ENCODE measurements around the gene CDH6. TPM values are rescaled to one million over a fixed set of nuclear protein-coding genes. Genes with fewer than 3 reads are reported as not detected.

Gene CDH6
- total and polyA plus RNA-seq, 7 donors: under 0.01 to 6.9 (median 1.6) TPM; not detected in 1

DNA sequence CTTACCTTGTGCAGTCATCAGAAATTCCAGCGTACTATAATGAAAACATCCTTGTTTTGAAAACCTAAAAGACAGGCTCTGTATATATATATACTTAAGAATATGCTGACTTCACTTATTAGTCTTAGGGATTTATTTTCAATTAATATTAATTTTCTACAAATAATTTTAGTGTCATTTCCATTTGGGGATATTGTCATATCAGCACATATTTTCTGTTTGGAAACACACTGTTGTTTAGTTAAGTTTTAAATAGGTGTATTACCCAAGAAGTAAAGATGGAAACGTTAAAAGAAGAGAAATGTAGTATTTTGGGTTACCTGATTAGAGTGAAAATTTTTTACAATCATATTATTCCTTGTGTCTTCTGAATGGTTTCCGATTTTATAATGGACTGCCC, 131.4 kb downstream of the CDH6 start:
- TF ChIP-seq EP300 (IDR thresholded peaks at IDR 0.05) (no peak), POLR2A (IDR thresholded peaks at IDR 0.05) (no peak), POLR2AphosphoS5 (IDR thresholded peaks at IDR 0.05) (no peak)
- TF ChIP-seq, protein P1, sequence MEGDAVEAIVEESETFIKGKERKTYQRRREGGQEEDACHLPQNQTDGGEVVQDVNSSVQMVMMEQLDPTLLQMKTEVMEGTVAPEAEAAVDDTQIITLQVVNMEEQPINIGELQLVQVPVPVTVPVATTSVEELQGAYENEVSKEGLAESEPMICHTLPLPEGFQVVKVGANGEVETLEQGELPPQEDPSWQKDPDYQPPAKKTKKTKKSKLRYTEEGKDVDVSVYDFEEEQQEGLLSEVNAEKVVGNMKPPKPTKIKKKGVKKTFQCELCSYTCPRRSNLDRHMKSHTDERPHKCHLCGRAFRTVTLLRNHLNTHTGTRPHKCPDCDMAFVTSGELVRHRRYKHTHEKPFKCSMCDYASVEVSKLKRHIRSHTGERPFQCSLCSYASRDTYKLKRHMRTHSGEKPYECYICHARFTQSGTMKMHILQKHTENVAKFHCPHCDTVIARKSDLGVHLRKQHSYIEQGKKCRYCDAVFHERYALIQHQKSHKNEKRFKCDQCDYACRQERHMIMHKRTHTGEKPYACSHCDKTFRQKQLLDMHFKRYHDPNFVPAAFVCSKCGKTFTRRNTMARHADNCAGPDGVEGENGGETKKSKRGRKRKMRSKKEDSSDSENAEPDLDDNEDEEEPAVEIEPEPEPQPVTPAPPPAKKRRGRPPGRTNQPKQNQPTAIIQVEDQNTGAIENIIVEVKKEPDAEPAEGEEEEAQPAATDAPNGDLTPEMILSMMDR (IDR thresholded peaks at IDR 0.05): no peak
- Histone ChIP-seq H3K9me3 (no peaks in the 10 kb centered on the region), H3K4me3 (no peak overlapping the region), H3K27me3 (no peaks in the 10 kb centered on the region), H3K27ac (no peak overlapping the region), H3K36me3 (no peaks in the 10 kb centered on the region), H3K4me1 (no peaks in the 10 kb centered on the region)
- intact Hi-C loops (cut with DNase I): no loop called here
- WGBS, 2 donors: 79 to 87% methylated on average over 3 of the region's 3 CpGs
- DNase-seq: no peak

DNA sequence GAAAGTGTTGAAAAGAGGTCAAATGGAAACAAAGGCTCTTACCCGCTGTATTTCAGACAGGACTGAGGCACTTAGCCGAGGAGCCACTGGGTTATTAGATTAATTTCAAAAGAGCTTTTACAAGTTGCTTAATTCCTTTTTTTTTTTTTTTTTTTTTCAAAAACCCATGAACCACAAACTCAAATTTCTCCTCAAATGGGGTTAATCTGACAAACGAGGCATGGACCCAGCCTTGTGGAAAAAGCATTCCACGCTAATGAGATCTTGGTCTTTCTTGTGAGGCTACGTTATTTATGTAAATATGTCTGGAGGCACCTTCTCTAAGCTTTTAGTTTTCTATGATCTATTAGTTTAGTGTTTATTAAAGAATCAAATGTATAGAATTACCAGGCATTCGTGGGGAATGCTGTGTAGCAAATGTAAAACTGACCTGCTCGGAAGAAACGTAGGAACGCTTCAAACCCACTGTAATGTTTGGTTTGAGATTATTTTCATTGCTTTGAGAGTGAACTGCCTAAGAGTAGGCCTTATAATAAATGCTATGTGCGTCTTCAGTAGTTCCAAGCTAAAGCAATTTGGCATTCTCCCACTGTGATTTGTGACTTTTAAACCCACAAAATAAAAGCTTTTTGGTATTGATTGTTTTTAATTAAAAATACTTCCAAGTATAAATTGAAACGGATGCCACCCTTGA, 134.7 kb downstream of the CDH6 start:
- Histone ChIP-seq H3K27me3 (no peaks in the 10 kb centered on the region), H3K36me3 (no peaks in the 10 kb centered on the region), H3K27ac (no peak overlapping the region), H3K4me3 (no peak overlapping the region), H3K4me1 (no peaks in the 10 kb centered on the region), H3K9me3 (no peaks in the 10 kb centered on the region)
- intact Hi-C loops (cut with DNase I): no loop called here
- 75 to 79% methylated on average over 11 of the region's 11 CpGs for WGBS, 2 donors
- TF ChIP-seq POLR2AphosphoS5 (IDR thresholded peaks at IDR 0.05) (no peak), POLR2A (IDR thresholded peaks at IDR 0.05) (no peak), EP300 (IDR thresholded peaks at IDR 0.05) (no peak)
- TF ChIP-seq, protein P1 (IDR thresholded peaks at IDR 0.05): no peak
- DNase-seq: no peak

DNA sequence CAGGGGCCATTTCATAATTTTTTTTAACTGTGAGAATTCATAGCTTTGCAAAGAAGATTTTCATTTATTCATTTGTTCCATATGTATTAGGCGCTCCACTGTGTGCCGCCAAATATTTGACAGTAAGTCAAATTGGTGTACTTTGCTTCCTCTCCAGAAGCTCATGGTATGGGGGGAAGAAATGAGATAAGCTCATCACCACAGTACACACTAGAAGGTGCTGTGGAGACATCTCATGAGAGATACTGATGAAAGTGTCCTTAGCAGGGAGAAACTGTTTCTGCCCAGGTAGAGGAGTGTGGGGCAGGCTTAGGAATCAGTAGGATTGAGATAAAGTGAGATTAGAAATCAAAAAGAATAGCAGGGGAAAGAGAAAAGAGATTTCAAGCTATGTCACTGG, 136.2 kb downstream of the CDH6 start:
- TF ChIP-seq, protein P1 (IDR thresholded peaks at IDR 0.05): no peak
- no peak for TF ChIP-seq EP300 (IDR thresholded peaks at IDR 0.05)
- no peak for TF ChIP-seq POLR2AphosphoS5 (IDR thresholded peaks at IDR 0.05)
- no peak for TF ChIP-seq POLR2A (IDR thresholded peaks at IDR 0.05)
- no peaks in the 10 kb centered on the region for H3K4me1 ChIP-seq
- no peaks in the 10 kb centered on the region for H3K36me3 ChIP-seq
- intact Hi-C loops (cut with DNase I): no loop called here
- no peaks in the 10 kb centered on the region for H3K27me3 ChIP-seq
- 90 to 96% methylated on average over 2 of the region's 2 CpGs for WGBS, 2 donors
- no peaks in the 10 kb centered on the region for H3K9me3 ChIP-seq
- no peak overlapping the region for H3K27ac ChIP-seq
- H3K4me3 ChIP-seq: no peak overlapping the region
- no peak for DNase-seq

DNA sequence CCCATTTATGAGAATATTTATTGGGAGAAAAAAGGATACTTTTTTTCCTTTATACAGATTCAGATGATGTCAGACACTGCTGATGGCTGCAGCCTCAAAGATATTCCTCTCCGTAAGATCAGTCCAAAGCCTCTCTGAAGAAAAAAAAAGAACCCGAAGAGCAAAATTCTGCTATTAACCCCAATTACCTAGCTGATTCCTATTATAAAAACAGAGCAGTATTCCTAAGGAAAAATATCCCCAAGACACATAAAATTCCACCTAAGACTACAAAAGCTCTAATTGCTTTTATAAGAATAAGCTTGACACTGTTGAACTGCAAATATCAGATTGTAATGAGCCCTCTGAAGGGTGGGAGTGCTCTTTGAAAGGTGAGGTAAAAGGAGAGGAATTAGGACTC, 138.7 kb downstream of the CDH6 start:
- intact Hi-C loops (cut with DNase I): no loop called here
- no peak for DNase-seq
- WGBS, 2 donors: 88 to 97% methylated on average over 2 of the region's 2 CpGs
- H3K4me1 ChIP-seq: no peaks in the 10 kb centered on the region
- H3K27me3 ChIP-seq: no peaks in the 10 kb centered on the region
- no peak for TF ChIP-seq EP300 (IDR thresholded peaks at IDR 0.05)
- no peak for TF ChIP-seq POLR2AphosphoS5 (IDR thresholded peaks at IDR 0.05)
- no peak for TF ChIP-seq POLR2A (IDR thresholded peaks at IDR 0.05)
- TF ChIP-seq, protein P1 (IDR thresholded peaks at IDR 0.05): no peak
- no peak overlapping the region for H3K27ac ChIP-seq
- H3K36me3 ChIP-seq: no peaks in the 10 kb centered on the region
- H3K4me3 ChIP-seq: no peak overlapping the region
- H3K9me3 ChIP-seq: no peaks in the 10 kb centered on the region

DNA sequence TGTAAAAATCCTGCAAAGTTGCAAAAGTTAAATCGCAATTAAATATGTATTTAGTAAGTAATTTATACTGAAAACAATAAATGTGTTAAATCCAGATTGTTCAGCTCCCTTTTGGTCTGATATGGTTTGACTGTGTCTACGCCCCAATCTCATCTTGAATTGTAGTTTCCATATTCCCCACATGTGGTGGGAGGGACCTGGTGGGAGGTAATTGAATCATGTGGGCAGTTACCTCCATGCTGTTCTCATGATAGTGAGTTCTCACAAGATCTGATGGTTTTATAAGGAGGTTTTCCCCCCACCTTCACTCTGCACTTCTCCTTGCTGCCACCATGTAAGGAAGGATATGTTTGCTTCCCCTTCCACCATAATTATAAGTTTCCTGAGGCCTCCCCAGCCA, 140.0 kb downstream of the CDH6 start:
- intact Hi-C loops (cut with DNase I): no loop called here
- no peak overlapping the region for H3K27ac ChIP-seq

More for the DNA sequence above, 140.0 kb downstream of the CDH6 start:
- WGBS, 2 donors: 91 to 96% methylated on average over 2 of the region's 2 CpGs
- Histone ChIP-seq H3K4me1 (no peaks in the 10 kb centered on the region), H3K9me3 (no peaks in the 10 kb centered on the region), H3K4me3 (no peak overlapping the region), H3K36me3 (no peaks in the 10 kb centered on the region), H3K27me3 (no peaks in the 10 kb centered on the region)
- DNase-seq: no peak
- no peak for TF ChIP-seq EP300 (IDR thresholded peaks at IDR 0.05)
- no peak for TF ChIP-seq POLR2A (IDR thresholded peaks at IDR 0.05)
- TF ChIP-seq, protein P1 (IDR thresholded peaks at IDR 0.05): no peak
- TF ChIP-seq POLR2AphosphoS5 (IDR thresholded peaks at IDR 0.05): no peak
